Neural crest cell (in vitro differentiated cells): ENCODE data around the gene ALOXE3. TPM values are rescaled to one million over a fixed set of nuclear protein-coding genes. Genes with fewer than 3 reads are reported as not detected.
"Not testable (repeated sequence)": the region's sequence is repeated elsewhere in the genome, so short reads cannot be mapped to it uniquely, and the experiment has no call there.

Experiments
- DNase-seq: peaks from one replicate; pipeline ENCODE4 v3.0.0; 2021; ENCODE audit warnings: low read depth, mixed read lengths, low spot score
- H3K27ac Mint-ChIP-seq: one replicate; pipeline ENCODE4 v1.8.0; 2021; ENCODE audit warnings: mild to moderate bottlenecking, mixed read lengths; ENCODE audit not compliant: unreplicated experiment
- H3K27me3 Mint-ChIP-seq: 2 replicates; pipeline ENCODE4 v1.8.0; 2021; ENCODE audit warnings: low read depth, mild to moderate bottlenecking, mixed read lengths
- H3K36me3 Mint-ChIP-seq: 2 replicates; pipeline ENCODE4 v1.8.0; 2021; ENCODE audit warnings: low read depth, mild to moderate bottlenecking, mixed read lengths
- H3K4me1 Mint-ChIP-seq: 2 replicates; pipeline ENCODE4 v1.8.0; 2021; ENCODE audit warnings: mixed read lengths
- H3K4me3 Mint-ChIP-seq: one replicate; pipeline ENCODE4 v1.8.0; 2021; ENCODE audit warnings: mild to moderate bottlenecking, mixed read lengths
- H3K9me3 Mint-ChIP-seq: 2 replicates; pipeline ENCODE4 v1.8.0; 2021; ENCODE audit warnings: mixed read lengths
- CTCF ChIP-seq: fragments of 200-600 bp; sonication (generic); conservative IDR thresholded peaks from 2 replicates; pipeline ENCODE4 v1.5.0; 2021; ENCODE audit warnings: antibody characterized with exemption, mild to moderate bottlenecking
- total RNA-seq: library from RNA; stranded (reverse); gene quantifications from 2 replicates; pipeline ENCODE4 v1.2.1, GENCODE V29; 2021

Gene ALOXE3
- total RNA-seq, 1 donor from 2014 or later, result not detected

- no peak for DNase-seq
- no peaks in the 10 kb centered on the region for H3K4me1 Mint-ChIP-seq
- H3K27ac Mint-ChIP-seq, result no peak overlapping the region
- H3K9me3 Mint-ChIP-seq, result no peaks in the 10 kb centered on the region
- TF ChIP-seq CTCF, result peak; percentile 10
- H3K4me3 Mint-ChIP-seq, result no peak overlapping the region
- no peaks in the 10 kb centered on the region for H3K36me3 Mint-ChIP-seq
- H3K27me3 Mint-ChIP-seq, result peaks cover 82% of the 10 kb centered on the region
Observed at GRCh38 chr17:8110456-8110804, 7.9 kb downstream of the ALOXE3 start.

GRCh38 chr17:8109661-8110455, 8.5 kb downstream of the ALOXE3 start:
- H3K36me3 Mint-ChIP-seq, result no peaks in the 10 kb centered on the region
- no peak overlapping the region for H3K27ac Mint-ChIP-seq
- H3K9me3 Mint-ChIP-seq, result no peaks in the 10 kb centered on the region
- H3K27me3 Mint-ChIP-seq, result peaks cover 80% of the 10 kb centered on the region
- no peak overlapping the region for H3K4me3 Mint-ChIP-seq
- TF ChIP-seq CTCF, result peak; percentile 95
- H3K4me1 Mint-ChIP-seq, result no peaks in the 10 kb centered on the region
- DNase-seq, result peak; percentile 50

- DNase-seq, result no peak
- Mint-ChIP-seq H3K27me3 (peaks cover 75% of the 10 kb centered on the region), H3K36me3 (no peaks in the 10 kb centered on the region), H3K4me3 (no peak overlapping the region), H3K4me1 (no peaks in the 10 kb centered on the region), H3K27ac (no peak overlapping the region), H3K9me3 (no peaks in the 10 kb centered on the region)
- no peak for TF ChIP-seq CTCF
Observed at GRCh38 chr17:8108972-8109660, 9.2 kb downstream of the ALOXE3 start.

GRCh38 chr17:8106980-8107379, 11.3 kb downstream of the ALOXE3 start:
- H3K36me3 Mint-ChIP-seq, result not testable (repeated sequence)
- H3K27me3 Mint-ChIP-seq, result peaks cover 60% of the 10 kb centered on the region

GRCh38 chr17:8105957-8106398, 12.3 kb downstream of the ALOXE3 start:
- Mint-ChIP-seq H3K27ac (no peak overlapping the region), H3K9me3 (no peaks in the 10 kb centered on the region), H3K4me1 (no peaks in the 10 kb centered on the region), H3K36me3 (no peaks in the 10 kb centered on the region), H3K27me3 (peaks cover 50% of the 10 kb centered on the region), H3K4me3 (no peak overlapping the region)
- TF ChIP-seq CTCF, result no peak
- DNase-seq, result no peak

More at GRCh38 chr17:8106980-8107379, 11.3 kb downstream of the ALOXE3 start:
- not testable (repeated sequence) for H3K4me3 Mint-ChIP-seq, DNase-seq, H3K4me1 Mint-ChIP-seq, H3K9me3 Mint-ChIP-seq, H3K27ac Mint-ChIP-seq

- no peak for TF ChIP-seq CTCF
- Mint-ChIP-seq H3K36me3 (no peaks in the 10 kb centered on the region), H3K4me3 (no peak overlapping the region), H3K4me1 (no peaks in the 10 kb centered on the region), H3K9me3 (no peaks in the 10 kb centered on the region), H3K27me3 (peaks cover 41% of the 10 kb centered on the region), H3K27ac (no peak overlapping the region)
- DNase-seq, result no peak
Observed at GRCh38 chr17:8104911-8105310, 13.4 kb downstream of the ALOXE3 start.
